ENCODE measurements around the gene CNNM3. TPM values are rescaled to one million over a fixed set of nuclear protein-coding genes. Genes with fewer than 3 reads are reported as not detected.

CNNM3 gene
- total and polyA plus RNA-seq, 12 donors = 6.7 to 42.4 (median 15.8) TPM

GRCh38 chr2:96878171-96878570, 62.1 kb downstream of the CNNM3 start:
- Histone ChIP-seq H3K36me3 (replicated peaks in 1 of 2) (no peaks in the 10 kb centered on the region), H3K27me3 (no peaks in the 10 kb centered on the region), H3K27ac (no peak overlapping the region), H3K9me3 (replicated peaks in 1 of 3) (no peaks in the 10 kb centered on the region), H3K4me3 (no peak overlapping the region), H3K4me1 (replicated peaks in 1 of 2) (peaks cover 0 to 13% of the 10 kb centered on the region in 2 donors)
- no peak for DNase-seq
- 69 to 86% (median 83%) methylated on average over 6 to 7 of the region's 7 CpGs for WGBS, 4 donors
- intact Hi-C loops (cut with DNase I) = no loop called here
- TF ChIP-seq POLR2A (IDR thresholded peaks at IDR 0.05) (no peak), CTCF (IDR thresholded peaks at IDR 0.05) (no peak)

- H3K27me3 ChIP-seq = no peaks in the 10 kb centered on the region
- no peaks in the 10 kb centered on the region for H3K9me3 ChIP-seq (replicated peaks in 1 of 3)
- no peak for DNase-seq
- intact Hi-C loops (cut with DNase I) = no loop called here
- no peaks in the 10 kb centered on the region for H3K36me3 ChIP-seq (replicated peaks in 1 of 2)
- H3K4me3 ChIP-seq = no peak overlapping the region
- WGBS, 4 donors = 77 to 90% (median 89%) methylated on average over 7 to 22 of the region's 22 CpGs
- peaks cover 0 to 7% of the 10 kb centered on the region in 2 donors for H3K4me1 ChIP-seq (replicated peaks in 1 of 2)
- TF ChIP-seq POLR2A (IDR thresholded peaks at IDR 0.05) = no peak
- no peak for TF ChIP-seq CTCF (IDR thresholded peaks at IDR 0.05)
- H3K27ac ChIP-seq = no peak overlapping the region
Observed at GRCh38 chr2:96878796-96879544, 62.9 kb downstream of the CNNM3 start.

GRCh38 chr2:96879545-96880040, 63.5 kb downstream of the CNNM3 start:
- DNase-seq = no peak
- 91 to 98% (median 94%) methylated on average over 11 to 18 of the region's 18 CpGs for WGBS, 4 donors
- TF ChIP-seq POLR2A (IDR thresholded peaks at IDR 0.05) (no peak), CTCF (IDR thresholded peaks at IDR 0.05) (no peak)

GRCh38 chr2:96880891-96881273, 64.8 kb downstream of the CNNM3 start:
- no peak for DNase-seq
- Histone ChIP-seq H3K4me3 (no peak overlapping the region), H3K9me3 (replicated peaks in 1 of 3) (no peaks in the 10 kb centered on the region), H3K4me1 (replicated peaks in 1 of 2) (peaks cover 0 to 15% of the 10 kb centered on the region in 2 donors), H3K27me3 (no peaks in the 10 kb centered on the region), H3K27ac (no peak overlapping the region), H3K36me3 (replicated peaks in 1 of 2) (no peaks in the 10 kb centered on the region)
- 79 to 91% (median 82%) methylated on average over 5 to 6 of the region's 6 CpGs for WGBS, 4 donors
- intact Hi-C loops (cut with DNase I) = no loop called here
- no peak for TF ChIP-seq POLR2A (IDR thresholded peaks at IDR 0.05)
- no peak for TF ChIP-seq CTCF (IDR thresholded peaks at IDR 0.05)

More at GRCh38 chr2:96879545-96880040, 63.5 kb downstream of the CNNM3 start:
- intact Hi-C loops (cut with DNase I) = no loop called here
- no peak overlapping the region for H3K27ac ChIP-seq
- no peaks in the 10 kb centered on the region for H3K27me3 ChIP-seq
- H3K4me3 ChIP-seq = no peak overlapping the region
- no peaks in the 10 kb centered on the region for H3K9me3 ChIP-seq (replicated peaks in 1 of 3)
- peaks cover 0 to 6% of the 10 kb centered on the region in 2 donors for H3K4me1 ChIP-seq (replicated peaks in 1 of 2)
- H3K36me3 ChIP-seq (replicated peaks in 1 of 2) = no peaks in the 10 kb centered on the region

Measured in adrenal gland (tissue), 12 donors.